ENCODE data around the gene KCND3.

The KCND3 gene

DNA sequence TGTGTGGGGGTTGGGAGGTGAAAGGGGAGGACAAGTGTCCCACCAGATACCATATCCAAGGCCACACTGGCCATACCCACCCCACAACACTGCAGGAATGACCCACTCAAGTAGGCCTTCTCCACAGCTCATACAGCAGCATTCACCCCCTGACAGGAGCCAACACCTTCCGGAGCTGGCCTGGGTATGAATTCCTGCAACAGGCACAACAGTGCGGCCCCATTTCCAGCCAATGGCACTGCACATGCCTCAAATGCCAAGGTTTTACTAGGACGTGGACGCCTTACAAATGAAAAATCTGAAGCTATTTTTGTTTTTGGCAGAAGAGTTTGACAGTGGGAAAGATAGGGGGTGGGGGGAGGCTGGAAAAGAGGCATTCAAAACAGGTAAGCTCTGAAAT is 2.0 kb downstream of the KCND3 start:
- DNase-seq, result no peak

DNA sequence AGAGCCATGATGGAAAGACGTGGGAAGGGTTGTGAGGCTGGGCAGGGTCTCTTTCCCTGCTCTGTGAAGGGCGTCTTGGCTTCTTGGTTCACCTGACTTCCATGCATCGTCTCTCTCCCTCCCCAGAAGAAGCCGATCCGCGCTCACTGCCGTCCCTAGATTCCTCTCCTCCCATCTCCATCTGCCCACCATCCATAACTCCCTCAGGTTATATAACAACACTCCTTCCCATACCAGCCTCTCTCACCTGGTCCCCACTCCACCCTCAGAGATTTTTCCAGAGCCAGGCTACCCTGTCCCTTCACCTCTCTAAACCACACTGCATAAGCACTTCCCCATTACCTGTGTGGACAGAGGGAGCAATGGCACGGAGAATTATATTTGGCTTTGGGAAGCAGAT is 6.0 kb downstream of the KCND3 start:
- DNase-seq, result no peak

- DNase-seq, result no peak
These were observed 7.0 kb downstream of the KCND3 start for GRCh38 chr1:111982428-111982827.

DNA sequence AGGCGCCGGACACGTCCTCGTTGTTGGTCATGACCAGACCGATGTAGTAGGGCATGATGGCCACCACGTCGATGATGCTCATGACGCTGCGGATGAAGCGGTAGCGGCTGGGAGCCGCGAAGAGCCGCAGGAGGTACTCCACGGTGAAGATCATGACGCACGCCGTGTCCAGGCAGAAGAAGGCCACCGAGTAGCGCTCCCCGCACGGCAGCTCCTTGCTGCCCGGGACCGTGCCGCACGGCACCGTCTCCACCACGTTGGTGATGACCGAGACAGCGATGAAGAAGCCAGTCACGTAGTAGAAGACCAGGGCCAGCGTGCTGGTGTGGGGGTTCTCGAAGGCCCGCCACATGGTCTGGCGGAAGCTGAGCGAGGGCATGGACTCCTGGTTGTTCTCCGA is 7.6 kb downstream of the KCND3 start:
- DNase-seq, result no peak

- no peak for DNase-seq
These were observed 8.4 kb downstream of the KCND3 start for GRCh38 chr1:111981090-111981489.

- no peak for DNase-seq
These were observed 8.8 kb downstream of the KCND3 start for GRCh38 chr1:111980686-111981085.

DNA sequence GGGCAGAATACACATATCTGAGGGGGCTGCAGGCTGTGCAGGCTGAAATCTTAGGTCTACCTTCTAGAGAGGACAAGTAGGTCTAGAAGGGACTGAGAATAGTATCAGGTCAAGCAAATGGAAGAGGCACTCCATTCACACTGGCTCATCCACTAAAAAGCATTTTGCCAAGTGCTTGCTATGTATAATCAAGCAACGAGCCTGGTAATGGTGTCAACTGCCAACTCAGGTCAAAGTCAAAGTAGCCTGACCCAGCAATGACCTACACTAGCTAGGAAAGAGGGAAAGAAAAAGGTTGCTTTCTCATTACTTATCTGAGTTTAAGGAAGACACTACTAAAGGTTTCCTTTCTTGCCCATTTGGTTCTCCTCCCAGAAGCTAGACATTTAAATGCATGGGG is 10.8 kb downstream of the KCND3 start:
- DNase-seq, result no peak

GRCh38 chr1:111977378-111977777 is 12.1 kb downstream of the KCND3 start:
- DNase-seq, result no peak

DNA sequence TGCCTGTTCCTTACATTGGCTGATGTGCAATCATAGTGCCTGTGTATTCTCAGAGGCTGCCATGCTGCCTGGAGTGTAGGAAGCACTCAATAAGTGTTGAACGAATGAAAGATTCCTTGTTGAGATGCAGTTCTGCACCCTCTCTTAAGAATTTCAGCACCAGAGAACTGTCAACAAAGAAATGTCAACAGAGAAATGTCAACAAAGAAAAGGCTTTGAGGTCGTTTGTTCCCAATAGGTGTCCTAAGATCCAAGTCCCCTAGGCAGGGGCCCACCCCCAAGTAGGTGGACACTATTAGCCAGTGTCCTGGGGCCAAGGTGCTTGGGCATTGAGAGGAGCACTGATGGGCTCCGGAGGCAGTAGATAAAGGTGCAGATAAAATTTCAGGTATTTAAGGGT is 12.6 kb downstream of the KCND3 start:
- no peak for DNase-seq

GRCh38 chr1:111976332-111976731 is 13.1 kb downstream of the KCND3 start:
- no peak for DNase-seq

- no peak for DNase-seq
These were observed 16.2 kb downstream of the KCND3 start for GRCh38 chr1:111973150-111973790.

DNA sequence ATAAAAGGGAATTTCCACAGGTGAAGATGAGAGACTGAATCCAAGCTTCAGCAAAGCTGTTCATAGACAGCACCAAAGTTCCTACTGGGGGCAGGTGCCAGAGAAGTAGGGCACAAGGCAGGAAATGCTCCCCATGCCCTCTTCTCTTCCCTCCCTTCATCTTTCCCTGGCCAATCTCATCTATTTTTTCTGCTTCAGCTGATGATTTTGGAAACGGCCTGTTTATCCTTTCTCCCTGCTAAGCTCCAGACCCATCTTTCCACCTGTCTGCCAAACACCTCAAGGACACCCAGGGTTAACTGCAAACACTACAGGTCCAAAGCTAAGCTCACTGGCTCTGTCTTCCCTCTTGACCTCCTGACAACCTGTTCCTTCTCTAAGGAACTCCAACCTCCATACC is 18.1 kb downstream of the KCND3 start:
- DNase-seq, result no peak

- no peak for DNase-seq
These were observed 21.0 kb downstream of the KCND3 start for GRCh38 chr1:111968511-111968910.

- DNase-seq, result no peak
These were observed 21.6 kb downstream of the KCND3 start for GRCh38 chr1:111967886-111968285.

- no peak for DNase-seq
These were observed 22.3 kb downstream of the KCND3 start for GRCh38 chr1:111967067-111967690.

DNA sequence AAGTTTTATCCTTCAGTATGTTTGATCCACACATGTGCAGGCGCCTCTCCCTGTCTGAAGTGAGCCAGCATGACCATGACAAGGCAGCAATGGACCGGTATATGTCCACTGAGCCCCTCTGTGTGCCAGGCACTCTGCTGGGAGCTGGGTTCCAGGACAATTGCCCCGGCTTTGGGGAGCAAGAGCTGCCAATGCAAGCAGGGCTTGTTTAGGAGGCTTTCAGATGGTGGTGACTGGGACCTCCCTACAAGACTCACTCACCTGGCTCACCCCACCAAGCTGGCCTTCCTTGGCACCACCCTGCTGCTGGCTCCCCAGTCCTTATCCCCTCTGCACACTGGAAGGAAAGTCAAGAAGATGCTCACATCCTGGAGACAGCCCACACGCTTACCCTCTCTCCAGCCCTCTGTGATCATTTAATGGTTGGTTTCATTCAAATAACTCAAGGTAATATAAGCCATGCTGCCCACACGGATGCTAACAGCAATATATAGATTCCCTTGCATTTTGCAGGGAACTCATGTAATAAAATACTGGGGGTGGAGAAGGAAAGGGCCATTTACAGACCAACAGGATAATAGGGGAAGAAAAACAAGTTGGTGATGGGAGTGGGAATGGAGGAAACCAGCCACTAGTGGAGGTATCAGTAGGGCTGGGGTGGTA is 23.6 kb downstream of the KCND3 start:
- DNase-seq, result no peak

GRCh38 chr1:111963985-111964738 is 25.3 kb downstream of the KCND3 start:
- DNase-seq, result no peak

GRCh38 chr1:111961773-111962565 is 27.5 kb downstream of the KCND3 start:
- DNase-seq, result no peak

DNA sequence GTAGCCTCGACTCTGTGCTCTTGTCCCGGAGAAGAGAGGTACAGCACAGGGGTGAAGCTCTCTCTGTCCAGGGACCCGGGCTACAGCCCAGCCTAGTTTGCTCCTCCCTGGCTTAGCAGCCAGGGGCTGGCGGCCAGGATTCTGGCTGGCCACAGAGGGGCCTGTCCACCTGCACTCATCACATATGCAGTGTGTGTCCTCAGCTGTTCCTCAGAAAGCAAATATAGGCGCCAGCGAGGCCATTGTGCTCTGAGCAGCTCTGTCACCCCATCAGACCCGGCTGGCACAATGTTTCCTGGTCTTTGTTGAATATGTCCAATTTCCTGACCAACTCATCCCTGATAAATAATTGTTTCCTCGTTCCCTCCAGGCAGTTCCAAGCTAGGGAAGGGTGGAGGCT is 28.5 kb downstream of the KCND3 start:
- no peak for DNase-seq

DNA sequence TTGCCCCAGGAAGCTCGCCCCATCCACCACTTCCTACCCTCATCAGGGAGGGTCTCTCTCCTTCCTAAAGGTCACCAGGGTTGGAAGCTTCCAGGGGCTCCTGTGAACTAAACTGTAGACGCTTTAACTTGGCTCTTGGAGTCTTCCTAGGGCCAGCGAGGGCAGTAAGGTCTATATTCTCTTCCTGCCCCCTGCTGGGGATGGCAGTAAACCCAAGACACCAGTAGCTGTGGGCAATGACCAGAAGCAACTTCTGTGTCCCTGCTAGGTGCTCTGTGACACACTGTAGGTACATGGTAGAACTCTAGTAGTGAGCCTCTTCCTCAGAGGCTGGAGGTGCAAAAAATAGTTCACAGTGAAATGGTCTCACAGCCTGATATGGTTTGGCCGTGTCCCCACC is 30.0 kb downstream of the KCND3 start:
- no peak for DNase-seq

DNA sequence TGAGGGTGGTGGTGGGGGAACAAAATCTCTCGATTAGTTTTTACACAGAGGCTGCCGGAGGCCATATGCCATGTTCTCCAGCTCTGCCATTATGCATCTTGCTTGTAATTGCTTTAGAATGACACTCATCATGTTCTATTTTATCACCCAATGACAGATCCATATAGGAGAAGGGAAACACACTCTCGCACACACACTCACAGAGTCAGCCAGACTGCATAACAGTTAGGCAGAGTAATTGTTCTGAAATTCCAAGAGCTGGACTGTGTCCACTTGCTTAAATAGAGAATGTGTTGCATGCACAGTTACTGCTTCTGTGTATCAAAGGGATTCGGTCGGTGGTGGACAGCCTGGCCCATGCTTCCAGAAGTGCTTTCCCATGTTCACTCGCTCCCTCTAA is 30.6 kb downstream of the KCND3 start:
- DNase-seq, result no peak

DNA sequence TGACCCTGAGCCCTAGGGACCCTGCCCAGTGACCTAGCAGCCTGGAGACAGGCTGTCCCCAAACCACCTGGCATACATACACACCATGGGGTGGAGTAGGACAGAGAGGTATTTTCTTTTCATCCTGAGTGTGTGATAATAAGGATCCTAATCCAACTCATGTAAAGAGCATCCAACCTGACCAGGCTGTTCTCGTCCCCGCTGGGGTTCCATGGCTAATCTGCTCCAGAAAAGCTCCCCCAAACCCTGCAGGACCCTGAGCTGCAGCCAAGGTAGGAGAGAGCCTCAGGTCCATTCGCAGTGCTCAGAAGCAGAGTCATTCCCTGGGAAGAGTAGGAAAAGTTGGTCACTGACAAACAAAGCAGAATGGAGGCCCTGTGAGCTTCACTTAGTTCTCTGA is 31.4 kb downstream of the KCND3 start:
- DNase-seq, result no peak

- DNase-seq, result no peak
These were observed 33.2 kb downstream of the KCND3 start for GRCh38 chr1:111956155-111956771.

All from SW 1271 (cell line).